ENCODE results near the gene SMIM38. TPM values are rescaled to one million over a fixed set of nuclear protein-coding genes. Genes with fewer than 3 reads are reported as not detected.

The SMIM38 gene
- total and polyA plus RNA-seq, 11 donors: 0.08 to 0.35 (median 0.15) TPM; not detected in 1

DNA sequence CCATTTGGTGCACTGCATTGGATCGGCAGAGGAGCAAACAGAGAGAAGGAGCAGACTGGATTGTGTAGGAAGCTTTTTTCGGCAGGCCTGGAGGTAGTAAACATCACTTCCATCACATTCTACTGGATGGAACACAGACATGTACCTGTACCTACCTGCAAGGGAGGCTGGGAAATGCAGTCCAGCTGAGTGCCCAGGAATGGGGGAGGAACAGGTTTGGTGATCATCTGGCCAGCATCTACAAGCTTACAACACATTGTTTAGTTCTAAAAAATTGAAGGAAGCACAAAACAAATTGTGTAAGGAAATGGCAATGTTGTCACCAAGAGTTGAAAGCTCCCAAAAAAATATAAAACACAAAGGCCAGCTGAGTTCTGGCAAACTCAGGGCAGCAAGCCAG is 19.1 kb downstream of the SMIM38 start:
- 87 to 100% (median 96%) methylated on average over 2 of the region's 2 CpGs for WGBS, 4 donors
- peaks cover 0 to 7% (median 0%) of the 10 kb centered on the region in 12 donors for H3K9me3 ChIP-seq
- ATAC-seq (no peak), DNase-seq (no peak)
- no peak overlapping the region for H3K27ac ChIP-seq
- TF ChIP-seq, protein P1, sequence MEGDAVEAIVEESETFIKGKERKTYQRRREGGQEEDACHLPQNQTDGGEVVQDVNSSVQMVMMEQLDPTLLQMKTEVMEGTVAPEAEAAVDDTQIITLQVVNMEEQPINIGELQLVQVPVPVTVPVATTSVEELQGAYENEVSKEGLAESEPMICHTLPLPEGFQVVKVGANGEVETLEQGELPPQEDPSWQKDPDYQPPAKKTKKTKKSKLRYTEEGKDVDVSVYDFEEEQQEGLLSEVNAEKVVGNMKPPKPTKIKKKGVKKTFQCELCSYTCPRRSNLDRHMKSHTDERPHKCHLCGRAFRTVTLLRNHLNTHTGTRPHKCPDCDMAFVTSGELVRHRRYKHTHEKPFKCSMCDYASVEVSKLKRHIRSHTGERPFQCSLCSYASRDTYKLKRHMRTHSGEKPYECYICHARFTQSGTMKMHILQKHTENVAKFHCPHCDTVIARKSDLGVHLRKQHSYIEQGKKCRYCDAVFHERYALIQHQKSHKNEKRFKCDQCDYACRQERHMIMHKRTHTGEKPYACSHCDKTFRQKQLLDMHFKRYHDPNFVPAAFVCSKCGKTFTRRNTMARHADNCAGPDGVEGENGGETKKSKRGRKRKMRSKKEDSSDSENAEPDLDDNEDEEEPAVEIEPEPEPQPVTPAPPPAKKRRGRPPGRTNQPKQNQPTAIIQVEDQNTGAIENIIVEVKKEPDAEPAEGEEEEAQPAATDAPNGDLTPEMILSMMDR (IDR thresholded peaks at IDR 0.05): no peak
- no peak for TF ChIP-seq POLR2A (IDR thresholded peaks at IDR 0.05)
- no peaks in the 10 kb centered on the region for H3K36me3 ChIP-seq
- no peak overlapping the region for H3K4me3 ChIP-seq
- no peaks in the 10 kb centered on the region for H3K27me3 ChIP-seq
- no peaks in the 10 kb centered on the region for H3K4me1 ChIP-seq
- intact Hi-C loops (cut with DNase I): no loop called here

DNA sequence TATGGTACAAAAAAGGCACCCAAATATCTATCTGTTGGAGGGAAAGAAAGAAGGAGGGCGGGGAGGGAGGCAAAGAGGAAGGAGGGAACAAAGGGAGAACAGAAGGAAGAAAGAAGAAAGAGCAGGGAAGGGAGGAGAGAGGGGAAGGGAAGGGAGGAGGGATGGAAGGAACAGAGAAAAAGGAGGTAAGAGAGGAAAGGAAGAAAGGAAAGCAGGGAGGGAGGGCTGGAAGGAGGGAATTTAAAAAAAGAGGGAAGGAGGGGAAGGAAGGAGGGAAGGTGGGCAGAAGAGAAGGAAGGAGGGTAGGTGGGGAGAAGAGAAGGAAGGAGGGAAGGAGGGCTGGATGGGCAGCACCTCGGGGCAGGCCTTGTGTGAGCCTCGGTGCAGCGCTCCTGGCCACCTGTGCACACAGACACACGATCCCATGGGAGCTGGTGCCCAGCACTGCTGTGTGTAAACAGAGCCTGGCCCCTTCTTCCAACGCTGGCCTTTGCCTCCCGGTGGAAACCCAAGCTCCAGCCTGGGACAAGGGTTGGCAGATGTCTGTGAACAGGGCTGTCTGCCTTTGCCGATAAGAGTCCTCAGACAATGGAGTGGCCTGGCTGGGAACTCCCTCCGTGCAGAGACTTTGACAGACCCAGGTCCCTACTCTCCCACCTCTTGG is 23.2 kb downstream of the SMIM38 start:
- Histone ChIP-seq H3K27ac (no peak overlapping the region), H3K4me1 (no peaks in the 10 kb centered on the region), H3K9me3 (peaks cover 0 to 12% (median 2%) of the 10 kb centered on the region in 12 donors), H3K4me3 (no peak overlapping the region), H3K27me3 (no peaks in the 10 kb centered on the region), H3K36me3 (no peaks in the 10 kb centered on the region)
- ATAC-seq (no peak), DNase-seq (no peak)
- intact Hi-C loops (cut with DNase I): no loop called here
- TF ChIP-seq POLR2A (IDR thresholded peaks at IDR 0.05): no peak
- TF ChIP-seq, protein P1 (IDR thresholded peaks at IDR 0.05): no peak
- WGBS, 4 donors: 77 to 78% (median 77%) methylated on average over 9 of the region's 9 CpGs

DNA sequence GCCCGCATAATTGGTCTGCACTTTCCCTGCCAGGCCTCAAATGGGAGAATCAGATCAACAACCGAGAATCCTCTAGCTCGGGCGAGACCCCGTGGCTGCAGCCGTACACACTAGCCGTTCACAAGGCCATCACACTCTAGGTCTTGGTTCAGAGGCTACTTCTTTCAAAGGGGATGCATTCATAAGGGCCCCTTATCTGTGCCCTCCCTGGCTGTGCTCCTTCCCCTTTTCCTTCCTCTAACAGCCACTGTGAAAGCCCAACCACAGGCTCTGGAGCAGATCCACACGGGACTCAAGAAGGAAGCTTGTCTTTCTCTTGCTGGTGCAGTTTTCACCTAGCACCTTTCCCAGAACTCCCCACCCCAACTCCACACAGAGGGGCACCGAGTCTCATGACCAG is 24.5 kb downstream of the SMIM38 start:
- no peak overlapping the region for H3K4me3 ChIP-seq
- no peaks in the 10 kb centered on the region for H3K4me1 ChIP-seq
- no peaks in the 10 kb centered on the region for H3K36me3 ChIP-seq
- no peak for TF ChIP-seq POLR2A (IDR thresholded peaks at IDR 0.05)
- TF ChIP-seq, protein P1 (IDR thresholded peaks at IDR 0.05): no peak
- H3K9me3 ChIP-seq: peaks cover 0 to 9% (median 0%) of the 10 kb centered on the region in 12 donors
- DNase-seq (no peak), ATAC-seq (no peak)
- H3K27me3 ChIP-seq: no peaks in the 10 kb centered on the region
- 78 to 87% (median 83%) methylated on average over 9 of the region's 9 CpGs for whole genome bisulfite sequencing, 4 donors
- no peak overlapping the region for H3K27ac ChIP-seq
- intact Hi-C loops (cut with DNase I): no loop called here

DNA sequence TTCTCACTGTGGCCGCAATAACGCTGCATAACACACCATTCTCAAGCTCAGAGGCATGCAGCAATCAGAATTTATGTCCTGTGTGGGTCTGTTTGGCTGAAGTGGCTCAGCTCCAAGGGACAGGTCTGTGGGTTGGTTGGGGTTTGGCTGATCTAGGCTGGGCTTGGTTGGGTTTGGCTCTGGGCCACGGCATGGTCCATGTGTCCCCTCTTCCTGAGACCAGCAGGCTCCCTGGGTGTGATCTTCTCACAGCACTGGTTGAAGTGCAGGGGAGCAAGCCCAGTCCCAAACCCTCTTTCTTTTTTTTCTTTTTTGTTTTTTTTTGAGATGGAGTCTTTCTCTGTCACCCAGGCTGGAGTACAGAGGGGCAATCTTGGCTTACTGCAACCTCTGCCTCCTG is 25.0 kb downstream of the SMIM38 start:
- whole genome bisulfite sequencing, 4 donors: 91 to 96% (median 95%) methylated on average over 3 of the region's 3 CpGs
- intact Hi-C loops (cut with DNase I): no loop called here
- no peak for ATAC-seq

More for the DNA sequence above, 25.0 kb downstream of the SMIM38 start:
- no peaks in the 10 kb centered on the region for H3K27me3 ChIP-seq
- DNase-seq: no peak
- H3K4me1 ChIP-seq: no peaks in the 10 kb centered on the region
- H3K27ac ChIP-seq: no peak overlapping the region
- H3K36me3 ChIP-seq: no peaks in the 10 kb centered on the region
- no peak for TF ChIP-seq POLR2A (IDR thresholded peaks at IDR 0.05)
- TF ChIP-seq, protein P1 (IDR thresholded peaks at IDR 0.05): no peak
- no peak overlapping the region for H3K4me3 ChIP-seq
- peaks cover 0 to 7% (median 0%) of the 10 kb centered on the region in 12 donors for H3K9me3 ChIP-seq
